Choroid plexus epithelial cell (primary cell): Measurements from ENCODE around the gene HNRNPH1.
A peak's percentile ranks its signal among the peaks of the same experiment; 100 is the strongest.

ENCODE experiments used
- DNase-seq: peaks from one replicate; pipeline ENCODE4 v3.0.0-alpha.2; 2010; ENCODE audit warnings: low read depth
- H3K4me3 ChIP-seq: 2 replicates; pipeline ENCODE4 v1.5.1; 2011; ENCODE audit warnings: low read depth, mild to moderate bottlenecking, control low read depth, low read length, moderate library complexity
- TF ChIP-seq, protein P1 (sequence below): conservative IDR thresholded peaks from 2 replicates; pipeline ENCODE4 v1.5.1; 2011; ENCODE audit warnings: low read depth, mild to moderate bottlenecking, control low read depth, inconsistent platforms, low read length, moderate library complexity

HNRNPH1 gene

DNA sequence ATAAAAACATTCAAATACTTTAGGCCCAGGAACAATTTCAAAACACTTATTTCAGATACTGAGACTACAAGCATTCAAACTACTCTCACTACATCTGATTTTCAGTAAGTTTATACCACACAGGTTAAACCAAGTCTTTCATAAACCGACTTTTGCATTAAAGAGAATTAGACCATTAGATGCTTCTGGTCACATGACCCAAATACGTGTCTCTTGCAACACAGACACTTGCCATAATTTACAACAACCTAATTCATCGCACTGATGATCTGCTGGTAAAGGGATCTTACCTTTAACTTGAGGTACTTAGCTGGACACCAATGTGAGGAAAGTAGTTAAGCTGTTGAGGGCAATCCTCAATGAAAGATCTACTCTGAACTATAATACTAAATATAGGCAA is 3.2 kb downstream of the HNRNPH1 start:
- TF ChIP-seq, protein P1, sequence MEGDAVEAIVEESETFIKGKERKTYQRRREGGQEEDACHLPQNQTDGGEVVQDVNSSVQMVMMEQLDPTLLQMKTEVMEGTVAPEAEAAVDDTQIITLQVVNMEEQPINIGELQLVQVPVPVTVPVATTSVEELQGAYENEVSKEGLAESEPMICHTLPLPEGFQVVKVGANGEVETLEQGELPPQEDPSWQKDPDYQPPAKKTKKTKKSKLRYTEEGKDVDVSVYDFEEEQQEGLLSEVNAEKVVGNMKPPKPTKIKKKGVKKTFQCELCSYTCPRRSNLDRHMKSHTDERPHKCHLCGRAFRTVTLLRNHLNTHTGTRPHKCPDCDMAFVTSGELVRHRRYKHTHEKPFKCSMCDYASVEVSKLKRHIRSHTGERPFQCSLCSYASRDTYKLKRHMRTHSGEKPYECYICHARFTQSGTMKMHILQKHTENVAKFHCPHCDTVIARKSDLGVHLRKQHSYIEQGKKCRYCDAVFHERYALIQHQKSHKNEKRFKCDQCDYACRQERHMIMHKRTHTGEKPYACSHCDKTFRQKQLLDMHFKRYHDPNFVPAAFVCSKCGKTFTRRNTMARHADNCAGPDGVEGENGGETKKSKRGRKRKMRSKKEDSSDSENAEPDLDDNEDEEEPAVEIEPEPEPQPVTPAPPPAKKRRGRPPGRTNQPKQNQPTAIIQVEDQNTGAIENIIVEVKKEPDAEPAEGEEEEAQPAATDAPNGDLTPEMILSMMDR = no peak
- H3K4me3 ChIP-seq = peak overlapping the region; percentile 100
- DNase-seq = no peak

DNA sequence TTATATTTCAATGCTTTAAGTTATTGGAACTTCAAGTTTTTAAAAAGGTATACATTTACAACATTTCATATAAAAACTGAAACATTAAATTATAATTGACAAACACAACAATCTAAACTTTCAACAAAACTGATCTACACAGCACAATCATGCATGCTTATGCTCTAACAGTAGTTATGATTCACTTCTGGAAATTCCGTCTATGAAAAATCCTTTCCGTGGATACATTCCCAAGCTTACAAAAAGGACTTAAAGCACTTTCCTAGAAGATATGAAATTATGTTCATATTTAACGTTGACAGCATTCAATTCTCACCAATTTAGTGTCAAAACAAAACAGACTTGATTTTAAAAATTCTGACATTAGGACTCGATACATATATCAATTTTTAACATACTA is 3.7 kb downstream of the HNRNPH1 start:
- peak overlapping the region; percentile 100 for H3K4me3 ChIP-seq
- TF ChIP-seq, protein P1 = no peak
- DNase-seq = no peak

DNA sequence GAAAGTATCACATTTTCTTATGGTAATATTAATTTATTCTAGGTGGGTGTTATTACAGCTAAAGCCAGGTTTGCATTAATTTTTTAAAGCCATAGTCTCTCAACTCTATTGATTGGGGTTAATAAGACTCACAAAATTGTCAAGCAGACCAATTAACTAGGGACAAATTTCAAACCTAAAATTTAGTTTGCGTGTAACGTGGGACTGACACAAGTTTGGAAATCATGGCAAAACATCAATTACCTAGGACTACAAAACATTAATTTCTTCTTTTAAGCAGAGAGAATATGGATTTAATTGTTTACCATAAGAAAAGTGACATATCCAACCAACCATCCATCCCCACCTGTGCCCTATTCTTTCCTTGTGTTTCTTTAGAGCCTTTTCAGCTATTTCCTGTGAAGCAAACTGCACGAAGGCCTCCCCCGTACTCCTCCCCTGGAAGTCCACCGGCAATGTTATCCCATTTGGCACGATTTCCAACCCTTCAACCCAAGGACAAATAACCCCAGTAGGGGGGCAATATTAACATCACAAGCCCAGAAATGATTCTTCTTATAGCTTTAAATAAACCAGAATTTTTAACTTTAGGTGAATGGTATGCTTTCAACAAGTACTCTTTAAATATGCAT is 4.4 kb downstream of the HNRNPH1 start:
- H3K4me3 ChIP-seq = peak overlapping the region; percentile 100
- DNase-seq = no peak
- TF ChIP-seq, protein P1 = peak; percentile 2

DNA sequence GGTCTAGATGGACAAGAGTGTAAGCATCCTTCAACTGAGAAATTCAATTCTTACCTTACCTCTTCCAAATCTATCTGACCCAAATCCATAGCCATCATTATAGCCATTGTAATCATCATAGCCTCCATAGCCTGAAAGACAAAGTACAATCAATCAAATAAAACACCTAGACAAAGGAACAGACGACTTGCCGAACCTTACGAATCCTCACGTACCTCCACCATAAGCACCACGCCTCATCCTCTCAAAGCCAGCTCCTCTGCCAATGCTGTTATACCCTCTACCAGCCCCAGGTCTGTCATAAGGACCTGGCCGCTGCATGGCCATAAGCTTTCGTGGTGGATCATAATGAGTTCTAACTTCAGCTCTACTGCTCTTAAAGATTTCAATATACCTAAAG is 5.5 kb downstream of the HNRNPH1 start:
- DNase-seq = no peak
- H3K4me3 ChIP-seq = no peak overlapping the region
- TF ChIP-seq, protein P1 = no peak

DNA sequence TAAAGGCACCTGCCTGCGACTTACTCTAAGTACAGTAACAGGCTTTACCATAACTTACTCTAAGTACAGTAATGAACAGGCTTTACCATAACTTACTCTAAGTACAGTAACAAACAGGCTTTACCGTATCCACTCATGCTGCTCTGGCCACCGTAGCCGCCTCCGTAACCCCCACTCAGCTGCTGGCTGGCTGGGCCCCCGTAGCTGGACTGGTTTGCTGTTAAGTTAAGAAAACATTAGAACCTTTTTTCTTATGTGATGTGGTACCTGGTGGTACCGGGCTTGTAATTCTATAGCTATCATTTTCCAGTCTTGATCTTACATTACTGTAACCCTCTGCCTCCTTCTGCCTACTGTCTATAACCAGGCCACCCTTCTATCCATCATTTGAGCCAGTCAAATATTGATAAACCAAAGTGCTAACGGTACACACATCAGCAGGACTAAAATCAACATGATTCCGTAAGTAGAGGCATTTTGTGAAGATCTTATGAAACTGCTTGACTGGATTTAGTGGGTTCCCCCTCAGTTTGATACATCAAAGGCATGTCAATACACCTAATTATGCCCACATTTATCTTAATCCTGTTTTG is 7.4 kb downstream of the HNRNPH1 start:
- no peak for DNase-seq
- H3K4me3 ChIP-seq = no peak overlapping the region
- TF ChIP-seq, protein P1 = no peak

DNA sequence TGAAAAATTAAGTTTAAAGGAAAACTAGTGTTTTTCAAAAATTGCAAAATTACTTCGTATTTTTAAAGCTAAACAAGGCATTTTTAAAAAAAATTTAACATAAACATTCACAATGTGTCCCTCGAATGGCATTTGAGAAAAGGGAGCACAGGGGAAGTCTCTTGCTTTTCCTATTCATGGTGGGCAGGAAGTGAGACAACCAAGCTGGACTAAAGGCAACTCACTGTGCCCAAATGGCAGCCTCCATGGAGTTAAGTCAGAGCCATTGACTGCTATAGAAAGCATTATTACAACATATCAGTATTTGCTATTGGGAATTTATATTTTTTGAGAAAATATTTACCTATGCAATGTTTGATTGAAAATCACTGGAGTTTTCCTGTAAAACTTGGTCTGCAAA is 8.3 kb downstream of the HNRNPH1 start:
- TF ChIP-seq, protein P1 = no peak
- DNase-seq = no peak
- no peak overlapping the region for H3K4me3 ChIP-seq

DNA sequence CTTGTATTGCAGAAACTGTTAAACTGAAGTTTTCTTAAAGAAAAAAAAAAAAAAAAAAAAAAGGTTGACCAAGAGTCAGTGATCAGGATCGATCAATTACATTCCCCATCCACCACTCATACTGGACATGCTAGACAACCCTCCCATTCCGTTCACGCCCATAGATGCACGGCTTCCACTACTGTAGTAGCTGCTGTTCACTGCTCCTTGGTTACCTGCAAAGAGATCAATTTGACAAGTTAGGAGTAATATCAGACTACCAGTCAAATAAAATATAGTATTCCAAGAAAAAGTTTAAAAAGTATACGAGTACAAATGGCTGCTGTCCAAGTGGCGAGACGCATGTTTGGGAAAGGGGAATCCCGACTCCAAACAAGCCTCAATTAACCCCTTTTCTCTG is 8.7 kb downstream of the HNRNPH1 start:
- H3K4me3 ChIP-seq = no peak overlapping the region
- DNase-seq = no peak
- TF ChIP-seq, protein P1 = no peak
